Glutamatergic neuron (in vitro differentiated cells): ENCODE results near the gene LRRC36. TPM values are rescaled to one million over a fixed set of nuclear protein-coding genes. Genes with fewer than 3 reads are reported as not detected.

Experiments used
- DNase-seq: peaks from one replicate; pipeline ENCODE4 v3.0.0; 2022
- H3K27ac Mint-ChIP-seq: one replicate; pipeline ENCODE4 v1.8.0; 2020; ENCODE audit warnings: mild to moderate bottlenecking, mixed read lengths, inconsistent platforms; ENCODE audit not compliant: unreplicated experiment
- H3K27me3 Mint-ChIP-seq: one replicate; pipeline ENCODE4 v1.8.0; 2020; ENCODE audit warnings: mild to moderate bottlenecking, moderate library complexity, mixed read lengths, inconsistent platforms; ENCODE audit not compliant: unreplicated experiment
- H3K36me3 Mint-ChIP-seq: one replicate; pipeline ENCODE4 v1.8.0; 2020; ENCODE audit warnings: mild to moderate bottlenecking, mixed read lengths, inconsistent platforms; ENCODE audit not compliant: unreplicated experiment
- H3K4me1 Mint-ChIP-seq: one replicate; pipeline ENCODE4 v1.8.0; 2020; ENCODE audit warnings: mild to moderate bottlenecking, low read depth, mixed read lengths, inconsistent platforms; ENCODE audit not compliant: unreplicated experiment
- H3K4me3 Mint-ChIP-seq: one replicate; pipeline ENCODE4 v1.8.0; 2020; ENCODE audit warnings: mild to moderate bottlenecking, mixed read lengths, inconsistent platforms; ENCODE audit not compliant: unreplicated experiment
- H3K9me3 Mint-ChIP-seq: one replicate; pipeline ENCODE4 v1.8.0; 2020; ENCODE audit warnings: mild to moderate bottlenecking, moderate library complexity, mixed read lengths, inconsistent platforms; ENCODE audit not compliant: unreplicated experiment
- CTCF ChIP-seq: fragments of 200-600 bp; sonication (generic); IDR thresholded peaks from one replicate; pipeline ENCODE4 v1.5.0; 2021; ENCODE audit not compliant: partially characterized antibody, unreplicated experiment
- long read RNA-seq: library from polyadenylated mRNA; unstranded; transcript quantifications from one replicate; pipeline ENCODE4 v2.0.0, GENCODE V29; 2020; ENCODE audit not compliant: unreplicated experiment
- total RNA-seq: library from RNA; stranded (reverse); fragmentation: NEBNext Ultra II Directional; extraction: Animal tissue kit (Norgen Biotek cat#: 25700); gene quantifications from one replicate; pipeline ENCODE4 v1.2.1, GENCODE V29; 2021; ENCODE audit not compliant: unreplicated experiment

LRRC36 gene
- not detected for total RNA-seq
- long read RNA-seq: 0 reads

- H3K27me3 Mint-ChIP-seq: peaks cover 18% of the 10 kb centered on the region
- H3K4me1 Mint-ChIP-seq: peaks cover 3% of the 10 kb centered on the region
- H3K4me3 Mint-ChIP-seq: peak within 1 kb of the TSS; percentile 92
- H3K9me3 Mint-ChIP-seq: no peaks in the 10 kb centered on the region
- peak; percentile 95 for DNase-seq
- no peaks in the 10 kb centered on the region for H3K36me3 Mint-ChIP-seq
- H3K27ac Mint-ChIP-seq: peak within 1 kb of the TSS; percentile 52
- peak; percentile 68 for TF ChIP-seq CTCF
Observed at GRCh38 chr16:67326472-67327309, at the start of gene LRRC36, which contains the start of gene KCTD19. Gene LRRC36 (plus strand): TSS chr16:67326815. CDS start chr16:67326863, 48 bp downstream. Gene KCTD19 (minus strand): TSS chr16:67326741. CDS start chr16:67326707, 34 bp downstream.

GRCh38 chr16:67277294-67277998, 49.2 kb upstream of the LRRC36 start:
- H3K27ac Mint-ChIP-seq: no peak overlapping the region

GRCh38 chr16:67277999-67278772, 48.4 kb upstream of the LRRC36 start:
- H3K27ac Mint-ChIP-seq: no peak overlapping the region

More at GRCh38 chr16:67277294-67277998, 49.2 kb upstream of the LRRC36 start:
- Mint-ChIP-seq H3K9me3 (peaks cover 5% of the 10 kb centered on the region), H3K27me3 (no peaks in the 10 kb centered on the region), H3K4me1 (no peaks in the 10 kb centered on the region), H3K4me3 (no peak overlapping the region), H3K36me3 (no peaks in the 10 kb centered on the region)
- no peak for TF ChIP-seq CTCF
- DNase-seq: no peak

GRCh38 chr16:67278773-67279295, 47.8 kb upstream of the LRRC36 start:
- Mint-ChIP-seq H3K9me3 (peaks cover 10% of the 10 kb centered on the region), H3K27me3 (peaks cover 7% of the 10 kb centered on the region), H3K36me3 (peaks cover 8% of the 10 kb centered on the region), H3K4me3 (peak overlapping the region; percentile 49), H3K27ac (no peak overlapping the region), H3K4me1 (no peaks in the 10 kb centered on the region)
- TF ChIP-seq CTCF: no peak
- DNase-seq: no peak

More at GRCh38 chr16:67277999-67278772, 48.4 kb upstream of the LRRC36 start:
- peaks cover 4% of the 10 kb centered on the region for H3K27me3 Mint-ChIP-seq
- H3K9me3 Mint-ChIP-seq: peaks cover 6% of the 10 kb centered on the region
- peaks cover 5% of the 10 kb centered on the region for H3K36me3 Mint-ChIP-seq
- no peaks in the 10 kb centered on the region for H3K4me1 Mint-ChIP-seq
- no peak for DNase-seq
- no peak for TF ChIP-seq CTCF
- peak overlapping the region; percentile 49 for H3K4me3 Mint-ChIP-seq
